ENCODE measurements around the gene TTN. TPM values are rescaled to one million over a fixed set of nuclear protein-coding genes. Genes with fewer than 3 reads are reported as not detected.

The TTN gene
- total RNA-seq, 1 donor from 2014 or later = 1.3 TPM

DNA sequence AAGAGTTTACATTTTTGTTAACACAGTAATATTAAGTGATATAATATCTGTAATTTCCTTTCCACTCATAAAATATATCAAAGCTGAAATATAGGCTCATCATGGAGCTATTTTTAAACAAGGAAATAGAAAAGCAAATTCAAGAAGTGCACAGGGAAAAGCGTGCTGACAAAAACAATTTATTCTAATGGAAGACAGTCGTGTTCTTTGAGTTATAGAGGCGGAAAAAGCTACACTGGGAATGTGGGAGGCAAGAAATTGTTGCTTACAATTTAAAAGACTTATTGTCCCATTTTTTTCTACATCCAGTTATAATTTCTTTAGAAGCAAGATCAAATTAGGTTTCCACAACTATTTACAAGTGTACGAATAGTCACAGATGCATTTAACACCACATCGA is 3.2 kb upstream of the TTN start:
- no peaks in the 10 kb centered on the region for H3K4me1 ChIP-seq
- H3K27me3 Mint-ChIP-seq (ENCODE audit: insufficient read depth, low read depth) = no peaks in the 10 kb centered on the region
- no peak overlapping the region for H3K9ac ChIP-seq
- no peak overlapping the region for H3K4me3 ChIP-seq
- TF ChIP-seq EZH2 (IDR thresholded peaks at IDR 0.05) = no peak
- TF ChIP-seq, protein P1, sequence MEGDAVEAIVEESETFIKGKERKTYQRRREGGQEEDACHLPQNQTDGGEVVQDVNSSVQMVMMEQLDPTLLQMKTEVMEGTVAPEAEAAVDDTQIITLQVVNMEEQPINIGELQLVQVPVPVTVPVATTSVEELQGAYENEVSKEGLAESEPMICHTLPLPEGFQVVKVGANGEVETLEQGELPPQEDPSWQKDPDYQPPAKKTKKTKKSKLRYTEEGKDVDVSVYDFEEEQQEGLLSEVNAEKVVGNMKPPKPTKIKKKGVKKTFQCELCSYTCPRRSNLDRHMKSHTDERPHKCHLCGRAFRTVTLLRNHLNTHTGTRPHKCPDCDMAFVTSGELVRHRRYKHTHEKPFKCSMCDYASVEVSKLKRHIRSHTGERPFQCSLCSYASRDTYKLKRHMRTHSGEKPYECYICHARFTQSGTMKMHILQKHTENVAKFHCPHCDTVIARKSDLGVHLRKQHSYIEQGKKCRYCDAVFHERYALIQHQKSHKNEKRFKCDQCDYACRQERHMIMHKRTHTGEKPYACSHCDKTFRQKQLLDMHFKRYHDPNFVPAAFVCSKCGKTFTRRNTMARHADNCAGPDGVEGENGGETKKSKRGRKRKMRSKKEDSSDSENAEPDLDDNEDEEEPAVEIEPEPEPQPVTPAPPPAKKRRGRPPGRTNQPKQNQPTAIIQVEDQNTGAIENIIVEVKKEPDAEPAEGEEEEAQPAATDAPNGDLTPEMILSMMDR (IDR thresholded peaks at IDR 0.05) = no peak
- H4K20me1 ChIP-seq (ENCODE audit: low read depth) = no peaks in the 10 kb centered on the region
- no peaks in the 10 kb centered on the region for H3K79me2 ChIP-seq (ENCODE audit: low read depth)
- no peaks in the 10 kb centered on the region for H3K4me1 Mint-ChIP-seq
- H3K27me3 ChIP-seq = no peaks in the 10 kb centered on the region
- H3K36me3 Mint-ChIP-seq = no peaks in the 10 kb centered on the region
- no peak overlapping the region for H3K4me2 ChIP-seq
- DNase-seq (ENCODE audit: low spot score) = no peak
- no peak overlapping the region for H2AFZ ChIP-seq (replicated peaks)
- H3K9me3 ChIP-seq (ENCODE audit: low read depth) = no peaks in the 10 kb centered on the region
- no peaks in the 10 kb centered on the region for H3K9me3 Mint-ChIP-seq
- no peak overlapping the region for H3K27ac Mint-ChIP-seq
- no peaks in the 10 kb centered on the region for H3F3A ChIP-seq (ENCODE audit: low read depth)
- H3K36me3 ChIP-seq = no peaks in the 10 kb centered on the region
- H3K27ac ChIP-seq = no peak overlapping the region
- no peak overlapping the region for H3K4me3 Mint-ChIP-seq

DNA sequence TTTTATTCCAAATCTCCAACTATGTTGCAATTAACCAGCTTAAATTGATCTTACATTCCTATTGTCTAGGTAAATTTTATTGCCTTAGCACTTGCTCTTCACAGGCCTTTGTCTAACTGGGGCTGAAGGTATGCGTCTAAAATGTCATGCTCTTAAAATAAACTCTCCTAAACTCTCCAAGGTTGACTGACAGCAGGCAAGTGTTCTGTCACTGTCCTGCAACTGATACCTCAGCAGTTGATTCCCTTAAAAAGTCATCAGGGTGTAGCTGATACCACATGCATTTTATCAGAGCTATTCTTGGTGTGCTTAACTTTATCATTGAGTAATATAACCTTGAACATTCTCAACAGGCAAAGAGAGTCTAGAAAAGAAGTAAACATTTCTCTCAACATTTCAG is 680 bp downstream of the TTN start:
- Histone ChIP-seq H3K79me2 (ENCODE audit: low read depth) (no peaks in the 10 kb centered on the region), H3F3A (ENCODE audit: low read depth) (no peaks in the 10 kb centered on the region), H3K4me1 (no peaks in the 10 kb centered on the region), H3K4me3 (no peak overlapping the region), H3K4me2 (no peak overlapping the region), H3K9ac (no peak overlapping the region), H4K20me1 (ENCODE audit: low read depth) (no peaks in the 10 kb centered on the region), H2AFZ (replicated peaks) (no peak overlapping the region), H3K27me3 (no peaks in the 10 kb centered on the region), H3K9me3 (ENCODE audit: low read depth) (no peaks in the 10 kb centered on the region), H3K36me3 (no peaks in the 10 kb centered on the region), H3K27ac (no peak overlapping the region)
- no peak for DNase-seq (ENCODE audit: low spot score)
- Mint-ChIP-seq H3K27me3 (ENCODE audit: insufficient read depth, low read depth) (no peaks in the 10 kb centered on the region), H3K4me3 (no peak overlapping the region), H3K4me1 (no peaks in the 10 kb centered on the region), H3K36me3 (no peaks in the 10 kb centered on the region), H3K27ac (no peak overlapping the region), H3K9me3 (no peaks in the 10 kb centered on the region)
- TF ChIP-seq EZH2phosphoT487 (IDR thresholded peaks at IDR 0.05) = no peak
- TF ChIP-seq, protein P1 (IDR thresholded peaks at IDR 0.05) = no peak
- no peak for TF ChIP-seq EZH2 (IDR thresholded peaks at IDR 0.05)

DNA sequence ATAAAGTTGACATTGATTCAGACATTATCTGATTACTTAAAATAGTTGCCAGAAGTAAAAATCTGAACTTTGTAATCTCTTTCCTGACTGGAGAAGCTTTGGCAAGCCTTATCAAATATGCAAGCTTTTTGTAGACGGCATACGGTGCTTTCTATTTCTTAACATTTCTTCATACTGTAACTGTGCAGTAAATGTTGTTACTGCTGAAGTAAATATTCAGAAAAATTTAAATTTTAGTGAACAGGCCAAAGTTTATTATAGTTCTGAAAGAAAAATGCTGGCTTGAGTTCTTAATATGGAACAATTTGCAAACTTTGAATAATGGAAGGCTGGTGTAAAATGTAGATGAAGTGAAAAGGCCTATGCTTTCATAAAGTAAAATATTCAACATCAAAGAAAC is 1.8 kb downstream of the TTN start:
- no peak overlapping the region for H3K4me2 ChIP-seq
- no peaks in the 10 kb centered on the region for H3K27me3 Mint-ChIP-seq (ENCODE audit: insufficient read depth, low read depth)
- H3K4me1 Mint-ChIP-seq = no peaks in the 10 kb centered on the region
- H3K9me3 ChIP-seq (ENCODE audit: low read depth) = no peaks in the 10 kb centered on the region
- no peak overlapping the region for H3K27ac Mint-ChIP-seq
- no peaks in the 10 kb centered on the region for H3F3A ChIP-seq (ENCODE audit: low read depth)
- no peak for DNase-seq (ENCODE audit: low spot score)
- no peaks in the 10 kb centered on the region for H3K9me3 Mint-ChIP-seq
- no peak overlapping the region for H2AFZ ChIP-seq (replicated peaks)
- H3K27me3 ChIP-seq = no peaks in the 10 kb centered on the region
- no peaks in the 10 kb centered on the region for H3K36me3 Mint-ChIP-seq
- no peak overlapping the region for H3K4me3 Mint-ChIP-seq
- H3K27ac ChIP-seq = no peak overlapping the region
- no peak for TF ChIP-seq EZH2 (IDR thresholded peaks at IDR 0.05)
- TF ChIP-seq, protein P1 (IDR thresholded peaks at IDR 0.05) = no peak
- TF ChIP-seq EZH2phosphoT487 (IDR thresholded peaks at IDR 0.05) = no peak
- H3K79me2 ChIP-seq (ENCODE audit: low read depth) = no peaks in the 10 kb centered on the region
- no peaks in the 10 kb centered on the region for H3K4me1 ChIP-seq
- no peak overlapping the region for H3K9ac ChIP-seq
- H4K20me1 ChIP-seq (ENCODE audit: low read depth) = no peaks in the 10 kb centered on the region
- H3K4me3 ChIP-seq = no peak overlapping the region
- no peaks in the 10 kb centered on the region for H3K36me3 ChIP-seq

DNA sequence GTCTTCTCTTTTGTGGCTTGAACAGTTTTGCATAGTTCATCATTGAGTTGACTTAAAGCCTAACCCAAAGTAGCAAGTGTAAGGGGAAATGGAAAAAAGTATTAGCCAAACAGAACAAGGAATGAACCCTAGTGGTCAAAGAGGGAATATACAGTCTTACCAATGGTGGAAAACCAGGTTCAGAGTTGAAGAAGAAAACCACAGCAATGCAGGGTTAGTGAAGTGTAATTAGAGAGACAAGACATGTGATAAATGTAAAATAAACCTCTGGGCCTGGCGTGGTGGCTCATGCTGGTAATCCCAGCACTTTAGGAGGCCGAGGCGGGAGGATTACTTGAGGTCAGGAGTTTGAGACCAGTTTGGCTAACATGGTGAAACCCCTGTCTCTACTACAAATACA is 2.4 kb downstream of the TTN start:
- H3K4me1 Mint-ChIP-seq = no peaks in the 10 kb centered on the region
- Histone ChIP-seq H3K4me1 (no peaks in the 10 kb centered on the region), H2AFZ (replicated peaks) (peak overlapping the region; percentile 75), H3K9me3 (ENCODE audit: low read depth) (no peaks in the 10 kb centered on the region), H3K9ac (no peak overlapping the region), H3K36me3 (no peaks in the 10 kb centered on the region), H4K20me1 (ENCODE audit: low read depth) (no peaks in the 10 kb centered on the region), H3F3A (ENCODE audit: low read depth) (no peaks in the 10 kb centered on the region), H3K4me3 (no peak overlapping the region), H3K27me3 (no peaks in the 10 kb centered on the region), H3K79me2 (ENCODE audit: low read depth) (no peaks in the 10 kb centered on the region), H3K4me2 (no peak overlapping the region), H3K27ac (no peak overlapping the region)
- peak; percentile 43 for DNase-seq (ENCODE audit: low spot score)
- no peak for TF ChIP-seq EZH2 (IDR thresholded peaks at IDR 0.05)
- TF ChIP-seq, protein P1 (IDR thresholded peaks at IDR 0.05) = peak; percentile 76
- TF ChIP-seq EZH2phosphoT487 (IDR thresholded peaks at IDR 0.05) = no peak
- no peak overlapping the region for H3K27ac Mint-ChIP-seq
- no peaks in the 10 kb centered on the region for H3K9me3 Mint-ChIP-seq
- H3K36me3 Mint-ChIP-seq = no peaks in the 10 kb centered on the region
- no peaks in the 10 kb centered on the region for H3K27me3 Mint-ChIP-seq (ENCODE audit: insufficient read depth, low read depth)
- H3K4me3 Mint-ChIP-seq = no peak overlapping the region
